Measurements from ENCODE around the gene SAMSN1.

DNA sequence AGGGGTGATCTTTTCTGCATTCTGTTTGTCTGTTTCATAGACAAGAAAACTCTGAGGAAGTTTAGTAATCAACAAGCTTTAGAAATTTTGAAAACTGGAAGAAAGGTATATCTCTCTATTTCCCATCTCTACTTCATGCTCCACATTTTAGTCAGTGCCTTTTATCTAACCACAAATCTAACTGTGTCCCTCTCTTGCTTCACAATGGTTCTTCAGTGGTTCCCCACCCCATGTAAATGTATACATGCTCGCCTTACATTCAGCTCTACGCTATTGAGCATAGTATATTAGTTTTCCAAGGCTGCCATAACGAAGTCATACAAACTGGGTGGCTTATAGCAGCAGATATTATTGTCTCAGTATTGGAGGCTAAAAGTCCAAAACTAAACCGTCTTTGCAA is 14.4 kb upstream of the SAMSN1 start:
- TF ChIP-seq, protein P1, sequence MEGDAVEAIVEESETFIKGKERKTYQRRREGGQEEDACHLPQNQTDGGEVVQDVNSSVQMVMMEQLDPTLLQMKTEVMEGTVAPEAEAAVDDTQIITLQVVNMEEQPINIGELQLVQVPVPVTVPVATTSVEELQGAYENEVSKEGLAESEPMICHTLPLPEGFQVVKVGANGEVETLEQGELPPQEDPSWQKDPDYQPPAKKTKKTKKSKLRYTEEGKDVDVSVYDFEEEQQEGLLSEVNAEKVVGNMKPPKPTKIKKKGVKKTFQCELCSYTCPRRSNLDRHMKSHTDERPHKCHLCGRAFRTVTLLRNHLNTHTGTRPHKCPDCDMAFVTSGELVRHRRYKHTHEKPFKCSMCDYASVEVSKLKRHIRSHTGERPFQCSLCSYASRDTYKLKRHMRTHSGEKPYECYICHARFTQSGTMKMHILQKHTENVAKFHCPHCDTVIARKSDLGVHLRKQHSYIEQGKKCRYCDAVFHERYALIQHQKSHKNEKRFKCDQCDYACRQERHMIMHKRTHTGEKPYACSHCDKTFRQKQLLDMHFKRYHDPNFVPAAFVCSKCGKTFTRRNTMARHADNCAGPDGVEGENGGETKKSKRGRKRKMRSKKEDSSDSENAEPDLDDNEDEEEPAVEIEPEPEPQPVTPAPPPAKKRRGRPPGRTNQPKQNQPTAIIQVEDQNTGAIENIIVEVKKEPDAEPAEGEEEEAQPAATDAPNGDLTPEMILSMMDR (IDR thresholded peaks at IDR 0.05) = no peak
- TF ChIP-seq POLR2A (IDR thresholded peaks at IDR 0.05) = no peak

Data from right lobe of liver (tissue), 4 donors.